Measurements from ENCODE around the gene VIT.

Gene VIT

DNA sequence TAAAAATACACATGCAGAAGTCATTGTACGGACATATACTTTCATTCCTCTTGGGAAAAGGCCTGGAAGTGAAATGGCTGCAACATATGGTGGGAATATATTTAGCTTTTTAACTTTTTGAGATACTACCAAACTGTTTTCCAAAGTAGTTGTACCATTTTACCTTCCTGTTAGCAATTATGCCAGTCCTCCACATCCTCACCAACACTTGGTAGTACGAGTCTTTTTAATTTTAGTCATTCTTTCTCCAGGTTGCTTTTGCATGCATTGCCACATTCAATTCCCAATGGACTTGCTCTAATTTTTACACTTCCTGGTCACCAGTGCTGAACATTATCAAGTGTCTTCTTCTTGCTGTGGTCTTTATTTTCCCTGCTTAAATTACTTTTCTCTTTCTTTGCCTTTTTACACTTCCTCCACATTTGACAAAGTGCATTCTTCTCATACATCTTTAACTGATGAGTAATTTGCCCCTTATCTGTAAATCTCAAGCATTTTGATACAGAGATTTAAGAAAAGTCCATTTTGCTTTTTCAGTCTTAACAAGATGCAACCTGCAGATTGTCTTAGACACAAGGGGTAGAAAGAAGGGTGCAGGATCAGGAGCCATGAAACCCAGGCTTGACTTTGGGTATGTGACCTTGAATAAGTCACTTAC, 14.5 kb downstream of the VIT start:
- DNase-seq: no peak

DNA sequence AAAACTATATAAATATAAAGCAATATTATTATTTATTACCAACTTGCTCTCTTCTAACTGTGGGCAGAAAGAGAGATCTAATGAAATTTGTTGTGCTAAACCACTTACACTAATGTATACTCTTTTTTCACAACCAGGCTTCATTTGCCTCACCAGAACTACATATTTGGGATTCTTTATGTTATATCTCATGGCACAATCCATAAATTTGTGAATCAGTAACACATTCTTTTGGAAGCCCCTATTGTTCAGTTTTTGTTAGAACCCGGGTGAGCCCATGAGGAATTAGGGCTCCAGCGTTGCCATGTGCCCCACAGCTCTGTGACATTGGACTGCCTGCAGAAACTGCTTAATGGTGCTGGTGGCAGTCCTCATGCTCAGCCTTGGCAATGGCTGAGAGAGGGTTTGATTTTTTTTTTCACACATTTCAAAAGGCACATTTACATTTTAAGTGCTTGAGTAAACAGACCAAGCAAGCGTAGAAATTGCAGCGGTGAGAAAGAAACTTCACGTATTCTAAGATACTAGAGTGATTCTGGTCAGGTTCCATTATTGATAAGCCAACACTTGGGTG, 15.3 kb downstream of the VIT start:
- DNase-seq: no peak

DNA sequence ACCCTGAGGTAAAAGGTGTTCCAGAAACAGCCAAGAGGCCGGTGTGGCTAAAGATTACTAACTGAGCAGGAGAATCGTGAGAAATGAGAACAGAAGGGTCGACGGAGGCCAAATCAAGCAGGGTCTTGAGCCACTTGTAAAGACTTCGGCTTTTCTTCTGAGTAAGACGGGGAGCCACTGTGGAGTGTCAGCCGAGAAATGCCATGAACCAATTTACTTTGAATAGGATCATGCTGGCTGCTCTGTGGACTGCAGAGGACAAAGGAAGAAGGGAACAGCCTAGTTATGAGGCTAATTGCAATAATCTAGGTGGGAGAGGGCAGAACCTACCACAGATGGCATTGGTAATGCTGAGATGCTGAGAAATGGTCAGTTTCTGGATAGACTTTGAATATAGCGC, 16.8 kb downstream of the VIT start:
- no peak for DNase-seq

DNA sequence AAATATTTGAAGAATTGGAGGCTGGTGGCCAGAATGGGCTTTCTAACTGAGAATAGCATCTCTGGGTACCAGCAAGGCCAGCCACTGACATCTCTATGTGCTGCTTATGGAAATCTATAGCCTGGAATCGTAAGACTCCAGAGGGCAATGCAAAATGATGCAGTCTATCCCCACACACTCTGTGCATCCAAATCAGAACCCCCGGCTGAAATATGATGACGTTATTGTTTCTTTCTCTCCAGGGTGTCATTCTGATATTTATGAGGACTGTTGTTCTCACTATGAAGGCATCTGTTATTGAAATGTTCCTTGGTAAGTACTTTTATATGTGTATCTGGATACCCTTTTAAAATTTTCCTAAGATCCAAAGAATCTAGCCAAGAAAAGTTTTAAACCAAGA, 19.6 kb downstream of the VIT start:
- no peak for DNase-seq

DNA sequence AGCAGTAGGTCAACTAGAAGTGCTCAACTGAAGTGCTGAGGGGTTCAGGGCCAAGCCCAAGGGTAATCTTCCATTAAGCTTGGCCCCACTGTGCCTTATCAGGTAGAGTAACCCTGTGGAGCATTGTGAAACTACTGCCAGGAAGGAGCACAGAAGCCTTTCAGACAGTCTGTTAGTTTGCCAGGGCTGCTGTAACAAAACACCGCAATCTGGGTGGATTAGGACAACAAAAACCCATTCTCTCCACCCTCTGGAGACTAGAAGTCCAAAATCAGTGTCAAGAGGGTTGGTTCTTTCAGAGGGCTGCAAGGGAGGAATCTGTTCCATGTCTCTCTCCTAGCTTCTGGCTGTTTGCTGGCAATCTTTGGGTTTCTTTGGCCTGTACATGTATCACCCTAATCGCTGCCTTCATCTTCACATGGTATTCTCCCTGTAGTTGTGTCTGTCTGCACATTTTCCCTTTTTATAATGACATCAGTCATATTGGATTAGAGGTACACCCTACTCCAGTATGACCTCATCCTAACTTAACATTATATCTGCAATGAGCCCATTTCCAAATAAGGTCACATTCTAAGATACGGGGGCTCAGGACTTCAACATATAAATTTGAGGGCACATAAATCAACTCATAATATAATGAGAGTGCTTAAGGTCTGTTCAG, 21.2 kb downstream of the VIT start:
- no peak for DNase-seq

DNA sequence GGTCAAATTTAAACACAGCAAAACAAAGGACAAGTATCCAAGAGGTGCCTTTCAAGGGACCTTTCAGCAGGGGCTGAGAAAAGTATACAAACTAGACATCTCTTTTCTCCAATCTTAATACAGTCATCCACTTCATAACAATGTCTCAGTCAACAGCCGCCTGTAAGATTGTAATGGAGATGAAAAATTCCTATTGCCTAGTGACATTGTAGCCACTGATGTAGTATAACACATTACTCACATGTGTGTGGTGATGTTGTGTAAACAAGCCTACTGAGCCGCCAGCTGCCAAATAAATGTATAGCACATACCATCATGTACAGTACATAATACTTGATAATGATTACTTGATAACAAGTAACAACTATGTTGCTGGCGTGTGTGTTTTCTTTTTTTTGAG, 31.0 kb downstream of the VIT start:
- DNase-seq: no peak

DNA sequence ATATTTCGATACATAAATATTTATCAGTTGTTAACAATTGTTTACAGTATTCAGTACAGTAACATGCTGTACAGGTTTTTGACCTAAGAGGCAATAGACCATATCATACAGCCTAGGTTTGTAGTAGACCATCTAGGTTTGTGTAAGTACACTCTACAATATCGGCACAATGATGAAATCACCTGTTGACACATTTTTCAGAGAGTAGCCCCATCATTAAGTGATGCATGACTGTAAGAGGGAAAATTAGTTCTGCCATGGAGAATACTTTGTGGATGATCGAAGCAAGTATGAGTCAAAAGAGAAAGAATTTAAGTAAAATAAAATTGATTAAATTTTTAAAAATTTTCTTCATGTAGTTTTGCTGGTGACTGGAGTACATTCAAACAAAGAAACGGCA, 32.6 kb downstream of the VIT start:
- no peak for DNase-seq

DNA sequence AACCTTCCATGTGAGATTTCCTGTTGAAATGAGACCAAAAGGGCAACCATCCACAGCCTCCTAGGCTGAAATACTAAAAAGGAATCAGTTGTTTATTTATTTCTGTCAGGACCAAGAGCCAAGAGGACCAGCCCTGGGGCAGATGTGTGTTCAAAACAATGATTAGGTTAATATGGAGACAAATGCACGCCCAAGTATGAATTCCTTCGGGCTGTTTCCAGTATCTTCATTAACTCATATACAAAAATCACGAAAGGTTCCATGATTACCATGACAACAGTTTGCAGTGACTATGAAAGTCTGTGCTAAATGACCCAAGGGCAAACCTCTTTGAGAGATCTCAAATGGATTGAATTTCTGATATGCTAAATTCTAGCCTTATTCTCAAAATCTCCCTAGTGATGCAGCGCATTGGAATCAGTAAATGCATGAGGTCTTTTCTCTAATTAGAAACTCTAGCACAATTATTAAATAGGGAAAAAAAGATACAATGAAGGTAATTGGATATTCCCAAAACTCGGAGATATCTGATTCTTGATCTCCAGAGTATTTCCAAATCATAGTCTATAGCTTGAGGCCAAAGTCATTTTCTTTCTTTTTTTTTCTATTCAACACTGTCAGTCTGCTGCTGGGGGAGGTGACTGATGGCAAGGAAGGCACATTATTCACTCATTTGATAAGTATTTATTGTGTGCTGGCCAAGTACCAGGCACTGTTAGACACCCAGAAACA, 35.6 kb downstream of the VIT start:
- DNase-seq: no peak

DNA sequence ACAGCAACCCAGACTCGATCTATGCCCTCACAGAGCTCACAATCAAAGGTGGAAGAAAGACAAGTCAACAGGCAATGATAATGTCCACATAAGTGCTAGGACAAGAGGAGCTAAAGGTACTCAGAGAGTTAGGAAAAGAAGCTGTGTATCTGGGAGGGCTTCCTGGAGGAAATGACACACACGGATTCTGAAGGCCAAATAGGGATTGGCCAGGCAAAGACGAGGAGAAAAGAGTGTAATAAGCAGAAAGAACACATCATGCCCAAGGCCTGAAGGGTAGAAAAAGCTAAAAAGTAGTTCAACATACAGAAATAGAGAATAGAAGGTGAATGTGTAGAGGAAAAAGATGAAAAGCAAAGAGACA, 36.1 kb downstream of the VIT start:
- no peak for DNase-seq

DNA sequence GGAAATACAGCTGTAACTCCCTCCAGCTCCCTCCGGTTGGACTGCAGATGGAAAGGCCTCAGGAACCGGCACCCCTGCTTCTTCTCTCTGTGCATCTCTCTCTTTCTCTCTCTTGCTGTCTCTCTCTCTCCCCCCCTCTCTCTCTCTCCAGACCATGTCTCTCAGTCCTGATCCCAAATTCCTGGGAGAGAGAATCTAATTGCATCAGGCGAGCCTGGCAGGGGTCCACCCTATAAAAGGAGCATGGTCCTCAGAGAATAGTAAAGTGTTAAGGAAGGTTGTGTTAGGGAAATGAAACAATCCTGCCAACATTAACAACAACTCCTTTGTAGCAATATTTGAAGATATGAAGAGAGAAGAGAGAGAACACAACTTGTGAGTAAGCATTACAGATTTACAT, 36.7 kb downstream of the VIT start:
- no peak for DNase-seq

DNA sequence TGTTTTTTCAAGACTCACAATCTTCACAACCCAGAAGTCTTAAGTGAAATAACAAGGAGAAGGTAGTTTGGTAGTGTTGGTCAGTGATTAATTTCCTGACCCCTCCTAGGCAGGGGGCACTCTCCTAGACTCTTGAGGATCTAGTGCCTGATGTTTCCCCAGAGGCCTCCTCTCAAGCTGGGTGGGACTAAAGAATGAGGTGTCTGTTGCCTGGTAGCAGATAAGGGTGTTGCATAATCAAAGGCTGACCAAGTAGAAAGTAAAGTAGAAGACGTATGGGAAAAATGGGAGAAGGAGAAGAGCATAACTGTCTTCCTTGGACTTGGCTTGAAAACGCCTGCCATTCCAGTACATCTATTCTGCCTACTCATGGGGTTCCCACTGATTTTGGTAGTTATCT, 37.8 kb downstream of the VIT start:
- DNase-seq: no peak

DNA sequence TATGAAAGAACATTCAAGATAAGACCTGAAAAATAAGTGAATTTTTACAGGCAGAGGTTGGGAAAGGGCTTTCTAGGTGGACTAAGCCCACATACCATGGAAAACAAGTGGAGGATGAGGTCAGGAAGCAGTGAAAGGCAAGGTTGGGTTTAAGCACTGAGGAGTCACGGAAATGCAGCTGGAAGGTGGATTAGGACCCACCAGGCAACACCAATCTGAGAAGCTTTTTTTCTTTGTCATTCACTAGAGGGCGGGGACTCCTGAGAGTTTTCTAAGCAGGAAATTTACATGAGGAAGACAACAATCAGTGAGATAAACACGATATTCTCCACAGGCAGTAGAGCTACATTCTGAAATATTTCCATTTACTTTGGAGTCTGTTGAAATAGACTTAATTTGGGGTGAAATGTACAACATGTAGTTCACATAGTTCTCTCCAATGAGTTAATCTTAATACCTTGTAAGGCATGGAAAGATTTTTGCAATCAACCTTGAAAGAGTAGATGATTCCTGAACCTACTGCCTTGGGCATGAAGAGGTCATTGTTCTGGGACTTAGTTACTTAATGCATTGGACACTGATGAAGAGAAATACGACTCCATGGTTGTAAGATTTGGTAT, 40.7 kb downstream of the VIT start:
- DNase-seq: no peak

DNA sequence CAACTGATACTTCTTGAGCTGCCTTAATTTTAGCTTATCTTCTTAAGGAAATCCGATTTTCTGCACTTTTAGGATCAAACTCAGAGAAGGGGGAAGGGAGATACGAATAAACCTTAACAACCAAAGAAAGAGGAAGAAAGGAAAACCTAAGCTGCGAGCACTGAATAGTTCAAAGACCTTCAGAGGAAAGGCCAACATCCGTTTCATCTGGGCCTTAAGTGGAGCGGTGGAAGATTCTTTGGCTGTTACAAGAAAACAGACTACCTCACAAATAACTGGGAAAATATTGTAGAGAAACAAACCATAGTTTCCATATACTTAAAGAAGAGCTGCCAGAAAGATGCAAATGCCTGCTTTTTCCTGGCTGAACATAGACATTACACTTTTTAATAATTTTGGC, 43.6 kb downstream of the VIT start:
- DNase-seq: no peak

DNA sequence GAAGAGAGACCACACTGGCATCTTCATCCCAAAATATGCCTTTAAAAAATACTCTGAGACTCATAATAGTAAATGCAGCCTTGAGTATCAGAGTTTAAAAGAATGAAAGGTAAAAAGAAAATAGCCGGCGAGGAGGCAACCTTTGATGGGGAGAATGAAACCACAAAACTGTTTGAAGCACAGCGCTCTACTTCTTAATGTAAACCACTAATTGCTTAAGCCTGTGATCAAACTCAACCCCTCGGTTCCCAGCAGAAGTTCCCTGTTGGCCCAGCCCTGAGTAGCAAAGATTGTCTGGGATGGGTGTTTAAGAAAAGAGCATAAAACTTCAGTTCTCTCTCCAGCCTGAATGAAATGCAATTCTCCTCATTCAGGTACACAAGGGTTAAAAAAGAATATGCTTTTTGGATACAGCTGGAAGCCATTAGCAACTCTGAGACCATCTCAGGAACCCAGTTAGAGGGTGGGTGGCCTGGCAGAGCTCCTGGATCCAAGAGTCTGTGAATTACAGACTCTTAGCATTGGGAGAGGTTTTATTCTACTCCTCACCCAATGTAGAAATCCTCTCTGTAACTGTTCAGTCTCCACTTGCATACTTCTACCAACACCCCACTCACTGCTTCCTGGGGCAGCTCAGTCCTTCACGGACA, 44.8 kb downstream of the VIT start:
- no peak for DNase-seq

DNA sequence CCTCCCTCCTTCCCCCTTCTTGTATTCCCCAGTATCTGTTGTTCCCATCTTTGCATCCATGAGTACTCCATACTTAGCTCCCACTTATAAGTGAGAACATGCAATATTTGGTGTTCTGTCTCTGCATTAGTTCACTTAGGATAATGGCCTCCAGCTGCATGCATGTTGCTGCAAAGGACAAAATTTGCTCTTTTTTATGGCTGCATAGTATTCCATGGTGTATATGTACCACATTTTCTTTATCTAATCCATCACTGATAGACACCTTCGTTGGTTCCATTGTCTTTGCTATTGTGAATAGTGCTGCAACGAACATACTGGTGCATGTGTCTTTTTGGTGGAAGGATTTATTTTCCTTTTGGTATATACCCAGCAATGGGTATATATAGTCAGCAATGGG, 47.4 kb downstream of the VIT start:
- no peak for DNase-seq

DNA sequence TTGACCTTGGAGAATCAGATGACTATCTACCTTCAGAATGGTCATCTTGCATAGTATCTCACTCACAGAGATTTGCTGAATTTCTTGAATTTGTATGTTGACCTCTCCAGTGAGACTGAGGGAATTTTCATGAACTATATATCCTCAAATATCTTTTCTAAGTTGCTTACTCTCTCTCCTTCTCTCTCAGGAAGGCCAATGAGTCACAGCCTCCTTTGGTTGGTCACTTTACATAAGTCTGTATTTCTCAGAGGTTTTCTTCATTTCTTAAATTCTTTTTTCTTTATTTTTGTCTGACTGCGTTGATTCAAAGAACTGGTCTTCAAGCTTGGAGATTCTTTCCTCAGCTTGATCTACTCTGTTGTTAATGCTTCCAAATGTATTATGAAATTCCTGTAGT, 51.7 kb downstream of the VIT start:
- no peak for DNase-seq

DNA sequence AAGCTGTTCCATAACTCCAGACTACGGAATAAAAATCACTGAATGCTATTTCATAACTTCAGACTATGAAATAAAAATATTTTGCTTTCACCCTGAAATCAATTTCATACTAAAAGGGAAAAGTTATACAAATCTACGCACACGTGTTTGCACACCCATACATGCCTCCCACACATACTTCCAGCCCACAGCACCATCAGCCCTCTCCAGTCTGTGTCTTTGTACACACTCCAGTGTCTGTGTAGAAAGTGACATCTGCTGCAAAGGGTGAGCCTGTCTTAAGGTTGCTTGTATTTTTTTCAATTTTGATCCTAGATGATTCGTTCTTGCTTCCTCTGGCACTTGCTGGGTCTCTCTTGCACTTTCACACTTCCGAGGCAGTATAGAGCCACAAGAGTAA, 53.6 kb downstream of the VIT start:
- DNase-seq: no peak

DNA sequence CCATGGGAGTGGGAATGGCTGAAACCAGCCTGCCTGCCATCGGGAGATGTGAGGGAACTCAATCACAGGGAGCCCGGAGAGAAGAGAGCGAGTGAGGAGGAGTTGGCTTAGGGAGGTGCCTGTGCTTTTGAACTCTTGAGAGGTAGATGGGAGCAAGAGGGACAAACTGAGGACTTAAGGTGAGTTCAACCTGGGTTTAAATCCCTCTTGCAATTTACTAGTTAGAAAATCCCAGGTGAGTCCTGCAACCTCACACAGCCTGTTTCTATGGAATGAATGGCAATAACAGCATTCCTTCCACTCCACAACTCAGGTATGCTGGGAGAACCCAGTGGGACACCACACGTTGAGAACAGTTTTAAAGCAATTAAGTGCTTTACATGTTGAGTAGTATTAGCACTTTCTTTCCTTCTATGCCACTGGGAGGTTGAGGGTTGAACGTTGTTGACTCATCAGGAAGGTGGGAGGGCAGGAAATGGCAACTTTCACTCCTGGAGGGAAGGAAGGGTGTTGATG, 57.3 kb downstream of the VIT start:
- DNase-seq: no peak

DNA sequence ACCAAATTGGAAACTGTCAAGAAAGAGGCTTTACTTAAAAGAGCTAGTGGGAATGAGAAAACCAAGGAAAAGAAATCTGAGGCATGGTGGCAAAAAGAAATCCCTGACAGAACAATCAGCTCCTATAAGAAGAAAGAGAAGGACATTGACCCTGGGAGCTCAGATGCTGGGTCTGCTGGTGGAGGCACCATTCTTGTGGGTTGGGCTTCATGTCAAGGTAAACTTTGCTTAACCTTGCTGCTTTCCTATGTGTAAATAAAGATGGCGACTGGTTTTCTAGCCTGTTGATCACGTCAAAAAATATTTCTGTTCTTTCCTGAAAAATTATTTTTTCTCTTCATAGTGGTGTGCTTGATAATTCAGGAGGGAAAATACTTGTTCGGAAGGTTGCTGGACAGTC, 58.1 kb downstream of the VIT start:
- no peak for DNase-seq

DNA sequence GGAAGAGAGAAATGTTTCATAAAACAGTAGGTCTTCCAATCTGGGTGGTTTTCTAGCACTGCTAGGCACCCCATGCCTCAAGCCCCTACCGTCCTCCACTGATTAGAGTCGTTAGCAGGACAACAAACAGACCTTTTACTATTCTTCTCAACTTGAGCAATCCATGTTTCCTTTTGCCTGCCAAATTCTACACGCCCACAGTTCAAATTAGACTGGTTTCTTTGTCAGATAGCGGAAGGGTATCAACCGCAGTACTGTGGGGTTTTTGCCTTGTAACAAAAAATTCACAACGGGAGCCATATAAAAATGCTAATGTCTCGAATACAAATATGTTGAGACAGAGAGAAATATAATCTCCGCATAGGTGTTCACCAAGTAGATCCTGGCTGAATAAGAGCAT, 59.9 kb downstream of the VIT start:
- DNase-seq: no peak

DNA sequence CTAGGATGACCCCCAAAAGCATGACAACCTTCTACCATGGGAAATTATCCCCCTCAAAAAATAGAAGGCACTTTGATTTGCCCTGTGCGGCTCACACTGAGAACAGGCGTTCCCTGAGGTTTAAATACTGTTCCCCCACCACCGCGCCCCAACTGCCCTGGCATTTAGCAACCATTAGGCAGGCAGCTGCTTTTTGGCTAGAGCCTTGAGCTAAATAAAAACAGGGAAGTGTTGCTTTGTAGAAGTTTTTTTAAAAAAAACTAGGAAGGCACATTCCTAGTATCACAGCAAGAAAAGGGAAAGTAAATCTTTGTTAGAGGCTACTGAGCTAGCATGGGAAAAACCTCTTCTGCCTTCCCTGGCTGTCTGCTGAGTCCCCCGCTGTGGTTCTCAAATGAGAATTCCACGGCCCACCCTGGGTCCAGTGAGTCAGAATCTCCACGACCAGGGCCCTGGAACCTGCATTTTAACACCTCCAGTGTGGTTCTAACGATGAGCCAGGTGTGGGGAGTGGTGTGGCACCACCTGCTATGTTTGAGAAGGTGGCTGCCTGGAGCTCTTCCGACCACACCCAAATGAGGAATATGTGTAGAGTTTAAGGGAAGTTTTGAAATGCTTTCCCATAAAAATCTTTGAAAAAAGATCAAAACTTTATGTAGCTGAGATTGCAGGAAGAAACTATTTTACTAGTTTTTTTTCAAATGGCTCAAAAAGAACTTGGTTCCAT, 66.4 kb downstream of the VIT start:
- no peak for DNase-seq

DNA sequence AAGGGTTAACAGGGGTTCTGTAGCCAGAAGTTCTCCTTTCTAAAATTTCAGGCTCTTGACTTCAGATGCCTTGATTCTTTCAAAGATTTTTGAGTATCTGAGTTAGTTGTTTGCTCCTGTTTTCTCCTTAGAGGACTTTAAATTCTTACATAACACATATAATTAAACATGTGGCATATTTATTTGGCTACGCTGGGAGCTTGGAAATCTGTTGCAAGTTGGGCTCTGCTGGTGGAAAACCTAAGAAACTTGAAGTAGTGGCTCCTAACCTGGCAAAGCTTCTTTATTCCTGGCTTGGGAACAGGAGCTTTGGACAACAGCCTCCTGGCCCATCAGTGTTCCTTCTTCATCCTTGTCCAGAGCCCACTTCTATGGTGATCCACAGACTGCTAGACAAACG, 72.6 kb downstream of the VIT start:
- DNase-seq: no peak

Measured in stimulated activated naive CD4-positive, alpha-beta T cell (primary cell).